Heart right ventricle (tissue), 16 donors: ENCODE results near the gene ACP6. TPM values are rescaled to one million over a fixed set of nuclear protein-coding genes. Genes with fewer than 3 reads are reported as not detected.

Experiments used
- ATAC-seq, 8 donors: fragments of 200-7000 bp; cut with Tn5 transposase; one replicate each; pipeline ENCODE4 v1.9.1; 2020; ENCODE audit warnings: mild to moderate bottlenecking in 8 of 8, moderate library complexity in 8 of 8, moderate number of reproducible peaks in 1 of 8
- DNase-seq, 2 donors: peaks; one replicate each; pipeline ENCODE4 v3.0.0-alpha.2; 2020
- H3K27ac ChIP-seq, 10 donors: fragments of 200-600 bp; sonication (generic) in 2 of 10; one replicate each; pipeline versions ENCODE4 v1.5.0 to v1.8.0; 2020 to 2022; ENCODE audit warnings: mild to moderate bottlenecking in 3 of 10
- H3K27me3 ChIP-seq, 7 donors: fragments of 200-600 bp; one replicate each; pipeline ENCODE4 v1.8.0; 2021 to 2022; ENCODE audit warnings: mild to moderate bottlenecking in 2 of 7
- H3K36me3 ChIP-seq, 9 donors: fragments of 200-600 bp; sonication (generic) in 1 of 9; one replicate each; pipeline versions ENCODE4 v1.5.0 to v1.8.0; 2020 to 2022; ENCODE audit warnings: mild to moderate bottlenecking in 2 of 9
- H3K4me1 ChIP-seq, 9 donors: fragments of 200-600 bp; sonication (generic) in 1 of 9; one replicate each; pipeline versions ENCODE4 v1.5.0 to v1.8.0; 2020 to 2022; ENCODE audit warnings: mild to moderate bottlenecking in 4 of 9
- H3K4me3 ChIP-seq, 10 donors: fragments of 200-600 bp; sonication (generic) in 2 of 10; one replicate each; pipeline versions ENCODE4 v1.5.0 to v1.8.0; 2020 to 2022; ENCODE audit warnings: mild to moderate bottlenecking in 7 of 10, moderate library complexity in 2 of 10
- H3K9me3 ChIP-seq, 11 donors: fragments of 200-600 bp in 10 of 11; sonication (generic) in 2 of 11; one replicate each; pipeline versions ENCODE4 v1.5.0 to v1.8.0; 2013 to 2022; ENCODE audit warnings: mild to moderate bottlenecking in 2 of 11, control low read depth in 1 of 11, moderate library complexity in 1 of 11
- WGBS, 2 donors: extraction: QIAGEN DNeasy Blood & Tissue Kit; methylation state at CpG; one replicate each; pipeline ENCODE4 v1.1.7; 2013; ENCODE audit warnings: inconsistent platforms in 1 of 2; 5-methylcytosine and 5-hydroxymethylcytosine counted together
- intact Hi-C, 10 donors: fragments of 100-400 bp; cut with DNase I; formaldehyde crosslinking; loops; one replicate each; pipeline versions ENCODE4 v1.11.1 to v1.14.2; 2022
- polyA plus RNA-seq, 2 donors: library from polyadenylated mRNA; stranded (reverse); fragments of 200-250 nt; gene quantifications; one replicate each; pipeline ENCODE4 v1.2.3, GENCODE V29; 2013
- total RNA-seq, 10 donors: library from RNA; stranded (reverse); fragmentation: NEBNext Ultra II Directional in 3 of 10; extraction: Animal tissue kit (Norgen Biotek cat#: 25700) in 3 of 10; gene quantifications; one replicate each; pipeline versions ENCODE4 v1.2.1 to v1.2.4, GENCODE V29; 2021 to 2023
- TF ChIP-seq, protein P1 (sequence below), 9 donors: fragments of 200-600 bp; sonication (generic) in 2 of 9; IDR thresholded peaks; one replicate each; pipeline versions ENCODE4 v1.5.0 to v1.8.0; 2021 to 2022; ENCODE audit warnings: antibody characterized with exemption in 9 of 9, mild to moderate bottlenecking in 5 of 9, moderate library complexity in 1 of 9
- donor health status: Arrhythmogenic right ventricular cardiomyopathy.
- donor health status: ischemic (EF 13 %, LVEDD 7.1; RV severe dilation, severe dysfunction).
- donor health status: healthy with polysubstance abuse.
- donor health status: DM: no; HTN: yes; CAD: no.
- donor health status: DM: no; HTN: no; CAD: no.
- donor health status: ischemic (EF 25% LVEDD 6.9; RV normal size, moderate dysfunction).
- donor health status: ischemic (EF 25% LVEDD 5.7; RV mildly dilated, moderate dysfunction).
- donor health status: healthy.
- donor health status: DM: yes; HTN: yes; CAD: no.
- donor health status: Ischemic cardiomyopathy.
- donor health status: ischemic (EF 35%, LVEDD 5.7; RV mildly dilated, moderate dysfunction).
- donor health status: nonischemic (EF 11% LVEDD 7.7; RV severe dilation, severe dysfunction).
- donor health status: DM: yes; HTN: yes; CAD: no.
- donor health status: PGD.
- donor health status: ischemic (EF 29% LVEDD 5.4; RV normal size, mild dysfunction).
- donor health status: nonischemic (EF 23%, LVEDD 6.1; RV moderate dilation, normal function).

Gene ACP6
- total and polyA plus RNA-seq, 12 donors: 5.0 to 24.8 (median 16.1) TPM

DNA sequence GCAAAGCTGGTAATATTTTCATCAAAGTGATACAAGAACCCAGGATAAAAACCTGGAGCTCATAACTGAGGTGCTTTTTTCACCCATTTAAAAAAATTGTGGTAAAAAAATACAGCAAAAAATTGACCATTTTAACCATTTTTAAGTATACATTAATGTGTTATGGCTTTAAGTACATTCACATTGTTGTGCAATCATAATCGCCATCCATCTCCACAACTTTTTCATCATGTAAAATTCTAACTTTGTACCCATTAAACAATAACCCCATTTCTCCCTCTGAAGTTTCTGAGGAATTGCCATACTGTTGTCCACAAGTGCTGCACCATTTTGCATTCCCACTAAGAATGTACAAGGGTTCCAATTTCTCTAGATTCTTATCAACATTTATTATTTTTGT is 36.6 kb downstream of the ACP6 start:
- Histone ChIP-seq H3K27ac (no peak overlapping the region), H3K36me3 (no peaks in the 10 kb centered on the region), H3K9me3 (no peaks in the 10 kb centered on the region), H3K27me3 (no peaks in the 10 kb centered on the region), H3K4me1 (peaks cover 0 to 23% (median 0%) of the 10 kb centered on the region in 9 donors), H3K4me3 (no peak overlapping the region)
- TF ChIP-seq, protein P1, sequence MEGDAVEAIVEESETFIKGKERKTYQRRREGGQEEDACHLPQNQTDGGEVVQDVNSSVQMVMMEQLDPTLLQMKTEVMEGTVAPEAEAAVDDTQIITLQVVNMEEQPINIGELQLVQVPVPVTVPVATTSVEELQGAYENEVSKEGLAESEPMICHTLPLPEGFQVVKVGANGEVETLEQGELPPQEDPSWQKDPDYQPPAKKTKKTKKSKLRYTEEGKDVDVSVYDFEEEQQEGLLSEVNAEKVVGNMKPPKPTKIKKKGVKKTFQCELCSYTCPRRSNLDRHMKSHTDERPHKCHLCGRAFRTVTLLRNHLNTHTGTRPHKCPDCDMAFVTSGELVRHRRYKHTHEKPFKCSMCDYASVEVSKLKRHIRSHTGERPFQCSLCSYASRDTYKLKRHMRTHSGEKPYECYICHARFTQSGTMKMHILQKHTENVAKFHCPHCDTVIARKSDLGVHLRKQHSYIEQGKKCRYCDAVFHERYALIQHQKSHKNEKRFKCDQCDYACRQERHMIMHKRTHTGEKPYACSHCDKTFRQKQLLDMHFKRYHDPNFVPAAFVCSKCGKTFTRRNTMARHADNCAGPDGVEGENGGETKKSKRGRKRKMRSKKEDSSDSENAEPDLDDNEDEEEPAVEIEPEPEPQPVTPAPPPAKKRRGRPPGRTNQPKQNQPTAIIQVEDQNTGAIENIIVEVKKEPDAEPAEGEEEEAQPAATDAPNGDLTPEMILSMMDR (IDR thresholded peaks at IDR 0.05): no peak
- no peak for DNase-seq
- intact Hi-C loops: loop anchor here in 2 of 10 donors (2.0 to 5.0 kb wide), 2 partner anchors 139 to 356 kb away; no protein-coding TSS in a partner anchor
- 100% methylated on average over 1 of the region's 1 CpG for WGBS, 2 donors
- no peak for ATAC-seq

DNA sequence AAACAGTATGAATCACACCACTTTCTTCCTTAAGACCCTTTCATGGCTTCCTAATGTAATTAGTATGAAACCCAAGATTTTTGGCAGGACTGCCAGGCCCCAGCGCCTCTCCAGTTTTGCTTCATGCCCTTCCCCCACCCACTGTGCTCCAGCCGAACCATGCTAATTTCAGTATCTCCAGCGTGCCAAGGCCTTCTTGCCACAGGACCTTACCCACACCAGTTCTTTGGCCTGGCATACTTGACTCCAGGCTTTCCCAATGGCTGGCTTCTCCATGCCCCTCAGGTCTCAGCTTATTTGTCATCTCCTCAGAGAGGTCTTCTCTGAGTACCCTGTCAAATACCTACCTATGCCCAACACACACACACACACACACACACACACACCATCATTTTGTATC is 38.5 kb downstream of the ACP6 start:
- no peaks in the 10 kb centered on the region for H3K9me3 ChIP-seq
- no peak overlapping the region for H3K27ac ChIP-seq
- whole genome bisulfite sequencing, 2 donors: 69 to 79% methylated on average over 3 of the region's 3 CpGs
- DNase-seq: no peak
- no peak overlapping the region for H3K4me3 ChIP-seq
- peaks cover 0 to 37% (median 0%) of the 10 kb centered on the region in 9 donors for H3K4me1 ChIP-seq
- H3K36me3 ChIP-seq: peaks cover 0 to 2% (median 0%) of the 10 kb centered on the region in 9 donors
- no peaks in the 10 kb centered on the region for H3K27me3 ChIP-seq
- intact Hi-C loops: loop anchor here in 3 of 10 donors (2.0 to 5.0 kb wide), 3 partner anchors 33 to 355 kb away; no protein-coding TSS in a partner anchor
- no peak for ATAC-seq
- TF ChIP-seq, protein P1 (IDR thresholded peaks at IDR 0.05): no peak

DNA sequence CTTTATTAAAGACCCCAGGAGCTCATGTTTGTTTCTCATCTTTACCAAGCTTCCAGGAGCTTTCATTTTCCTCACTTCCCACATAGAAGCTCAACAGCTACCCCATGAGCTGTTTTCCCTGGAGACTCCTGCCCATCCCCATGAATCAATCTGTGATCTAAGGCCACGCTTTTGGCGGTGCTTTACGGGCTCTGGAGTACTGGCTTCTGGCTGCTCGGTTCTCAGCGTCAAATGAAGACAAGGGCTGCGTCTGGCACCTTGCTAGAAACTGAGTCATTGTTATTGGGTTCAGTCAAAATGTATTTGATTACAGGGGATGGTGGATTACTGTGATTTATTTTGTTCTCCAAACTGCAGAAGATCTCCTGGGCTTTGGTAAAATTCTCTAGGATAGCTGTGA is 39.9 kb downstream of the ACP6 start:
- intact Hi-C loops: loop anchor here in 2 of 10 donors (2.0 to 5.0 kb wide), 2 partner anchors 34 to 353 kb away; no protein-coding TSS in a partner anchor
- no peak for DNase-seq
- WGBS, 2 donors: 75 to 82% methylated on average over 6 of the region's 6 CpGs
- no peak for ATAC-seq
- Histone ChIP-seq H3K4me1 (peaks cover 0 to 39% (median 0%) of the 10 kb centered on the region in 9 donors), H3K27ac (no peak overlapping the region), H3K4me3 (no peak overlapping the region), H3K27me3 (no peaks in the 10 kb centered on the region), H3K36me3 (peaks cover 0 to 14% (median 0%) of the 10 kb centered on the region in 9 donors), H3K9me3 (no peaks in the 10 kb centered on the region)
- TF ChIP-seq, protein P1 (IDR thresholded peaks at IDR 0.05): no peak

- H3K9me3 ChIP-seq: no peaks in the 10 kb centered on the region
- peaks cover 0 to 14% (median 0%) of the 10 kb centered on the region in 9 donors for H3K36me3 ChIP-seq
- intact Hi-C loops: loop anchor here in 2 of 10 donors (2.0 to 5.0 kb wide), 2 partner anchors 35 to 353 kb away; no protein-coding TSS in a partner anchor
- no peak overlapping the region for H3K27ac ChIP-seq
- no peak for DNase-seq
- H3K27me3 ChIP-seq: no peaks in the 10 kb centered on the region
- 90 to 92% methylated on average over 6 of the region's 6 CpGs for WGBS, 2 donors
- TF ChIP-seq, protein P1 (IDR thresholded peaks at IDR 0.05): no peak
- no peak for ATAC-seq
- H3K4me3 ChIP-seq: no peak overlapping the region
- H3K4me1 ChIP-seq: peaks cover 0 to 41% (median 0%) of the 10 kb centered on the region in 9 donors
These were observed 40.3 kb downstream of the ACP6 start for GRCh38 chr1:147630022-147630421.
